Breast epithelium (tissue), 4 donors: Measurements from ENCODE around the gene SRSF9. TPM values are rescaled to one million over a fixed set of nuclear protein-coding genes. Genes with fewer than 3 reads are reported as not detected.

Experiments used
- DNase-seq, 2 donors: peaks; one replicate each; pipeline ENCODE4 v3.0.0-alpha.2; 2019; ENCODE audit warnings: low spot score in 2 of 2
- H3K27ac ChIP-seq, 2 donors: fragments of 200-600 bp; sonication (generic) in 1 of 2; one replicate each; pipeline ENCODE4 v1.5.1; 2016 to 2019; ENCODE audit warnings: mild to moderate bottlenecking in 1 of 2
- H3K27me3 ChIP-seq, 2 donors: fragments of 200-600 bp; sonication (generic) in 1 of 2; one replicate each; pipeline versions ENCODE4 v1.5.1 to v1.6.0; 2017 to 2019; ENCODE audit warnings: control low read depth in 1 of 2, mild to moderate bottlenecking in 1 of 2
- H3K36me3 ChIP-seq: fragments of 200-600 bp; one replicate; pipeline ENCODE4 v1.5.1; 2019
- H3K4me1 ChIP-seq, 2 donors: fragments of 200-600 bp; sonication (generic); one replicate each; pipeline ENCODE4 v1.5.1; 2016 to 2019; ENCODE audit warnings: control low read depth in 1 of 2
- H3K4me3 ChIP-seq, 3 donors: fragments of 200-600 bp; sonication (generic); 1 replicate in 2 of 3; 2 replicates in 1 of 3; pipeline ENCODE4 v1.5.1; 2016 to 2019; ENCODE audit warnings: mild to moderate bottlenecking in 3 of 3, moderate library complexity in 2 of 3
- H3K9me3 ChIP-seq, 2 donors: fragments of 200-600 bp; sonication (generic) in 1 of 2; one replicate each; pipeline ENCODE4 v1.5.1; 2016 to 2019; ENCODE audit warnings: control low read depth in 1 of 2
- POLR2A ChIP-seq: fragments of 450-650 bp; IDR thresholded peaks from one replicate; pipeline ENCODE4 v1.6.1; 2016; ENCODE audit warnings: antibody characterized with exemption, mild to moderate bottlenecking, moderate library complexity
- POLR2AphosphoS5 ChIP-seq, 3 donors: sonication (generic); formaldehyde crosslinking; IDR thresholded peaks; one replicate each; pipeline ENCODE4 v1.6.1; 2017; ENCODE audit warnings: antibody characterized with exemption in 3 of 3
- intact Hi-C: fragments of 100-400 bp; cut with DNase I; formaldehyde crosslinking; loops from one replicate; pipeline ENCODE4 v1.15.1; 2023; ENCODE audit warnings: low total_unique reads
- total RNA-seq, 3 donors: library from RNA; depleted of rRNA; stranded (reverse); fragments of >200 nt; gene quantifications; one replicate each; pipeline ENCODE4 v1.1.0, GENCODE V29; 2016
- TF ChIP-seq, protein P1 (sequence below), 3 donors: fragments of 450-650 bp; IDR thresholded peaks; one replicate each; pipeline ENCODE4 v1.5.1; 2016 to 2017; ENCODE audit warnings: antibody characterized with exemption in 3 of 3, mild to moderate bottlenecking in 3 of 3, moderate library complexity in 3 of 3

SRSF9 gene
- total RNA-seq, 3 donors from 2014 or later: 65.9 to 97.3 (median 82.5) TPM

DNA sequence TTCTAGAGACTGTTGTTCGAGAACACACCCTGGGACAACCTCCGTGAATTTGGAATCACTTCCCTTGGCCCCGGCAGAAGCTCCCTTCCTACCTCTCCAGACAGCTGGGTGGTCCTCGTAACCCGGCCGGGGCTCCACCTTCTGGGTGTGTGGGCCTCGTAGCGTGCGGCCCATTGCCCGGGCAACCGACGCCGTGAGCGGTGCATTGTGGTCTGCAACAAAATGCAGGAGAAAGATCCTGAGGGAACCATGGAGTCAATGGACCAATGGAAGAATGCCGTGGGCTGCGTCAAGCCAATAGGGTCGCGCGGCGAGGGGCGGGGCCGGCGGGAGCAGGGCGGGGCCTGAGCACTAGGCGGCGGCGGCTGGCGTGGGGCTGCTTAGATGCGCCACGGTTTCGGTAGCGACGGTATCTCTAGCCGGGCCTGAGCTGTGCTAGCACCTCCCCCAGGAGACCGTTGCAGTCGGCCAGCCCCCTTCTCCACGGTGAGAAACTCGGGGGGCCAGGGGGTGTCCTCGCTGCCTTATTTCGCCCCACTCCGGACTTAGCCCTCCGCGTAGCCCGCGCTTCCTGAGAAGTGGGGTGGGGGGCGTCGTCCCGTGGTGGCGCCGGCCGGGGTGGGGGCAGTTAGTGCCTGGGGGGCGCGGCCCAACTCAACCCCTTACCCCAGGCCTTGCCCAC is 26.3 kb upstream of the SRSF9 start, which contains the start of gene DYNLL1:
DYNLL1 (plus strand) TSS at position 383 of the 682 bp plus-strand sequence. CDS start 309 bp downstream, outside the sequence.
- Histone ChIP-seq H3K36me3 (no peaks in the 10 kb centered on the region), H3K4me1 (peaks cover 0 to 3% of the 10 kb centered on the region in 2 donors), H3K27ac (peak within 1 kb of the TSS; percentile 87 to 92), H3K9me3 (no peaks in the 10 kb centered on the region), H3K27me3 (no peaks in the 10 kb centered on the region), H3K4me3 (peak within 1 kb of the TSS; percentile 67 to 98 (median 77))
- intact Hi-C loops: no loop called here
- TF ChIP-seq POLR2AphosphoS5 (IDR thresholded peaks at IDR 0.05) (peak; percentile 77 to 87 (median 86)), POLR2A (peak; percentile 80)
- TF ChIP-seq, protein P1, sequence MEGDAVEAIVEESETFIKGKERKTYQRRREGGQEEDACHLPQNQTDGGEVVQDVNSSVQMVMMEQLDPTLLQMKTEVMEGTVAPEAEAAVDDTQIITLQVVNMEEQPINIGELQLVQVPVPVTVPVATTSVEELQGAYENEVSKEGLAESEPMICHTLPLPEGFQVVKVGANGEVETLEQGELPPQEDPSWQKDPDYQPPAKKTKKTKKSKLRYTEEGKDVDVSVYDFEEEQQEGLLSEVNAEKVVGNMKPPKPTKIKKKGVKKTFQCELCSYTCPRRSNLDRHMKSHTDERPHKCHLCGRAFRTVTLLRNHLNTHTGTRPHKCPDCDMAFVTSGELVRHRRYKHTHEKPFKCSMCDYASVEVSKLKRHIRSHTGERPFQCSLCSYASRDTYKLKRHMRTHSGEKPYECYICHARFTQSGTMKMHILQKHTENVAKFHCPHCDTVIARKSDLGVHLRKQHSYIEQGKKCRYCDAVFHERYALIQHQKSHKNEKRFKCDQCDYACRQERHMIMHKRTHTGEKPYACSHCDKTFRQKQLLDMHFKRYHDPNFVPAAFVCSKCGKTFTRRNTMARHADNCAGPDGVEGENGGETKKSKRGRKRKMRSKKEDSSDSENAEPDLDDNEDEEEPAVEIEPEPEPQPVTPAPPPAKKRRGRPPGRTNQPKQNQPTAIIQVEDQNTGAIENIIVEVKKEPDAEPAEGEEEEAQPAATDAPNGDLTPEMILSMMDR (IDR thresholded peaks at IDR 0.05): peak in 2 of 3 donors; percentile 11 to 25
- peak; percentile 96 for DNase-seq

DNA sequence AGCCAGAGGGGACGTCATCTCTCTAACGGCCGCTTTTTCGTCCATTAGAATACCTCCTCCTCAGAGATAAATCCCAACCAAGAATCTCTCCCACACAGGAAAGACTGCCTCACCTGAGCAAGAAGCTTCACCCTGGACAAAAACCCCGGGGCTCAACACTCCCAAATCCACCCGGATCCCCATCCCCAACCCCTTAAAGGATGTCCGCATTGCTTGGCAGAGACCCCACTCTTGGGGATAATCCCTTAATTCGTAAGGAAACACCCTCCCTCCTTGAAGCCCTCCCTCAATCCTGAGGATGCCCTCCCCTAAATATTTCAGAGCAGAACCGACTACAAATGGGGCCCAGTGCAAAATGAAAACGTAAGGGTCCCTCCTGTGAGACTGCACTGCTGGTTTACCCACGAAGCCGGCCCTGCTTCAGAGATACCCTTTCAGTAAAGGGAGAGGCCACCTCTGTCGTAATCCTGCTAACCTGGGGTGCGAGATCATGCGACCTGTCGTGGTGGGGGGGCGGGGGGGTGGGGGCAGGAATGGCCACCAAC is 25.7 kb upstream of the SRSF9 start:
- TF ChIP-seq, protein P1 (IDR thresholded peaks at IDR 0.05): no peak
- no peak for TF ChIP-seq POLR2A
- no peak for TF ChIP-seq POLR2AphosphoS5 (IDR thresholded peaks at IDR 0.05)
- Histone ChIP-seq H3K36me3 (no peaks in the 10 kb centered on the region), H3K27ac (peak overlapping the region; percentile 87 to 92)

DNA sequence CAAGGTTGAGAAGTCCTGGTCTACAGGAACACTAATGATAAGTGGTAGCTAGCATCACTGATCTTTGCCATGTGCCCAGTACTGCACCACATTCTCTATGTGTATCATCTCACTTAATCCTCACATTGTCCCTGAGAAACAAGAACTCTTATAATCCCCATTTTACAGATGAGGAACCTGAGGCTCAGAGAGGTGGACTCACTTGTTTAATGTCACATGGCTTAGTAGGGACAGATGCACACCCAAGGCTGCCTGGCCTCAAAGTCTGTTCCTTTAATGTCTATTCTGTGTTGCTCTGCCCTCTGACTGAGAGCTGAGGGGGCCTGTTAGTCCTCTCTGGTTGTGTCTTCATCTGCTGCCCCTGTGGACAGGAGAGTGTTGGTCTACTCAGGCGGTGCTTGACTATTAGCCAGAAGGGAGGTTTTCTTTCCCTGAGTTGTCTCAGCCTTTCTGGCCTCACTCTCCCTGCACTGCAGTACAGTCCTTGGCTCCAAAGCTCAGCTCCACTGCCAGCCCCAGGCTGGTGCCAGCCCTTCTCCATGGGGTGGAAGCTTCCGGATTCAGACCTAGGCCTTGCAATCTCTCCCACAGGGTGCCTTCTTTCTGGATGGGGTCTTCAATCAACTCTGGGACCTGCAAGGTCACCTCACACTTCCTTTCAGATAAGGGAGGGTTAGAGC is 21.4 kb upstream of the SRSF9 start:
- TF ChIP-seq POLR2A: no peak
- no peak for TF ChIP-seq POLR2AphosphoS5 (IDR thresholded peaks at IDR 0.05)
- TF ChIP-seq, protein P1 (IDR thresholded peaks at IDR 0.05): no peak
- Histone ChIP-seq H3K9me3 (no peaks in the 10 kb centered on the region), H3K4me1 (no peaks in the 10 kb centered on the region), H3K36me3 (no peaks in the 10 kb centered on the region), H3K27me3 (no peaks in the 10 kb centered on the region), H3K4me3 (no peak overlapping the region), H3K27ac (no peak overlapping the region)
- intact Hi-C loops: no loop called here
- DNase-seq: no peak

More for the DNA sequence above, 25.7 kb upstream of the SRSF9 start:
- no peak for DNase-seq
- Histone ChIP-seq H3K27me3 (no peaks in the 10 kb centered on the region), H3K9me3 (no peaks in the 10 kb centered on the region), H3K4me1 (peaks cover 0 to 3% of the 10 kb centered on the region in 2 donors), H3K4me3 (peak overlapping the region; percentile 67 to 98 (median 77))
- intact Hi-C loops: no loop called here

DNA sequence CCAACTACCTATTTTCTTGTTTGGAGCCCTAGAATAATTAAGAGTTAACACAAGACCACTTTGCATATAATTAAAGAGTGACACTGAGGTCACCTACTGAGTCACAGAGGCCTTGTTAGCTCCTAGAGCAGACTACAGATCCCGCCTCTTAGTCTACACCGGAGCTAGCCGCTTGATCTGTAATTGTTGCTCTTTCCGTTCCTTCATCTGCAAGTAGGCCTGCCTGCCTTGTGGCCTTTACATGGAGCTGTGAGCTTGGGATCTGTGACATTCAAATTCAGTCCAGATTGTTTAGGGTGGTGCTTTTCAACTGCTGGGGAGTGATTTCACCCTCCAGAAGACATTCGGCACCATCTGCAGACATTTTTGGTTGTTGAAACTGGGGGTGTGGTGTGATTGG is 20.8 kb upstream of the SRSF9 start:
- intact Hi-C loops: no loop called here
- Histone ChIP-seq H3K27me3 (no peaks in the 10 kb centered on the region), H3K4me3 (no peak overlapping the region), H3K36me3 (no peaks in the 10 kb centered on the region), H3K4me1 (no peaks in the 10 kb centered on the region), H3K9me3 (no peaks in the 10 kb centered on the region), H3K27ac (no peak overlapping the region)
- no peak for DNase-seq
- TF ChIP-seq POLR2A (no peak), POLR2AphosphoS5 (IDR thresholded peaks at IDR 0.05) (no peak)

DNA sequence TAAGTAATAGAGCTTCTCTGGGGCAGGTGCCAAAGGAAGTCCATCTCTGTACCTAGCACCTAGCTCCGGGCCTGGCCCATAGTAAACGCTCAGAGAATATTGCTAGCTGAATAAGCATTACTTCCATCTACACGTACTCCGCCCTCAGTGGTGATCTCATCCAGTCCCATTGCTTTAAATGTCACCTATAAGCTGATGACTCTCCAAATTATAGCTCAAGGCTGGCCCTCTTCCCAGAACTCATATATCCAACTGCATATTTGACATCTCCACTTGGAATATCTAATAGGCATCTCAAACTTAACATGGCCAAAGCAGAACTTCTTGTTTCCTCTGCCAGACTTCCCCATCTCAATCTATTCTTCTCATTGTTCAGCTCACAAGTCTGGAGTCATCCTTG is 19.5 kb upstream of the SRSF9 start:
- Histone ChIP-seq H3K4me1 (no peaks in the 10 kb centered on the region), H3K27ac (no peak overlapping the region), H3K9me3 (no peaks in the 10 kb centered on the region), H3K27me3 (no peaks in the 10 kb centered on the region), H3K36me3 (no peaks in the 10 kb centered on the region), H3K4me3 (no peak overlapping the region)
- intact Hi-C loops: no loop called here
- TF ChIP-seq POLR2AphosphoS5 (IDR thresholded peaks at IDR 0.05) (no peak), POLR2A (no peak)
- TF ChIP-seq, protein P1 (IDR thresholded peaks at IDR 0.05): no peak
- DNase-seq: no peak
